Activated CD8-positive, alpha-beta T cell treated with anti-CD3 and anti-CD28 coated beads for 36 hours (primary cell): Measurements from ENCODE around the gene ANKRD34B. TPM values are rescaled to one million over a fixed set of nuclear protein-coding genes. Genes with fewer than 3 reads are reported as not detected.
"Not testable (repeated sequence)": the region's sequence is repeated elsewhere in the genome, so short reads cannot be mapped to it uniquely, and the experiment has no call there.

Experiments used
- ATAC-seq: fragments of 200-7000 bp; cut with Tn5 transposase; one replicate; pipeline ENCODE4 v1.10.0; 2021; ENCODE audit warnings: mild to moderate bottlenecking, moderate library complexity
- CTCF ChIA-PET: fragments of 350-600 bp; sonication (Branson Sonifier 250); formaldehyde crosslinking; loops from one replicate; lab custom pipeline; 2021; ENCODE audit warnings: antibody characterized with exemption; lab: Charles Lee
- POLR2A ChIA-PET: fragments of 350-600 bp; sonication (Branson Sonifier 250); formaldehyde crosslinking; loops from one replicate; lab custom pipeline; 2021; ENCODE audit warnings: antibody characterized with exemption; lab: Charles Lee
- DNase-seq: peaks from one replicate; pipeline ENCODE4 v3.0.0-alpha.2; 2020
- H3K27ac Mint-ChIP-seq: one replicate; pipeline ENCODE4 v1.8.0; 2021; ENCODE audit warnings: mild to moderate bottlenecking, mixed read lengths
- H3K27me3 Mint-ChIP-seq: one replicate; pipeline ENCODE4 v1.8.0; 2021; ENCODE audit warnings: mixed read lengths
- H3K36me3 Mint-ChIP-seq: one replicate; pipeline ENCODE4 v1.8.0; 2021; ENCODE audit warnings: low read depth, mixed read lengths
- H3K4me1 Mint-ChIP-seq: one replicate; pipeline ENCODE4 v1.8.0; 2021; ENCODE audit warnings: low read depth, mixed read lengths
- H3K4me3 Mint-ChIP-seq: one replicate; pipeline ENCODE4 v1.8.0; 2021; ENCODE audit warnings: mild to moderate bottlenecking, moderate library complexity, mixed read lengths
- H3K9me3 Mint-ChIP-seq: one replicate; pipeline ENCODE4 v1.8.0; 2021; ENCODE audit warnings: mixed read lengths
- CTCF ChIP-seq: fragments of 200-600 bp; IDR thresholded peaks from one replicate; pipeline ENCODE4 v1.8.0; 2022; ENCODE audit warnings: antibody characterized with exemption, mild to moderate bottlenecking
- intact Hi-C: fragments of 100-400 bp; cut with micrococcal nuclease; formaldehyde crosslinking; loops from one replicate; pipeline ENCODE4 v1.10.0; 2022
- total RNA-seq, 2 experiments: library from RNA; stranded (reverse); gene quantifications; one replicate each; pipeline ENCODE4 v1.2.3, GENCODE V29; 2021

Gene ANKRD34B
- total RNA-seq, 2 experiments from 2014 or later, result not detected

DNA sequence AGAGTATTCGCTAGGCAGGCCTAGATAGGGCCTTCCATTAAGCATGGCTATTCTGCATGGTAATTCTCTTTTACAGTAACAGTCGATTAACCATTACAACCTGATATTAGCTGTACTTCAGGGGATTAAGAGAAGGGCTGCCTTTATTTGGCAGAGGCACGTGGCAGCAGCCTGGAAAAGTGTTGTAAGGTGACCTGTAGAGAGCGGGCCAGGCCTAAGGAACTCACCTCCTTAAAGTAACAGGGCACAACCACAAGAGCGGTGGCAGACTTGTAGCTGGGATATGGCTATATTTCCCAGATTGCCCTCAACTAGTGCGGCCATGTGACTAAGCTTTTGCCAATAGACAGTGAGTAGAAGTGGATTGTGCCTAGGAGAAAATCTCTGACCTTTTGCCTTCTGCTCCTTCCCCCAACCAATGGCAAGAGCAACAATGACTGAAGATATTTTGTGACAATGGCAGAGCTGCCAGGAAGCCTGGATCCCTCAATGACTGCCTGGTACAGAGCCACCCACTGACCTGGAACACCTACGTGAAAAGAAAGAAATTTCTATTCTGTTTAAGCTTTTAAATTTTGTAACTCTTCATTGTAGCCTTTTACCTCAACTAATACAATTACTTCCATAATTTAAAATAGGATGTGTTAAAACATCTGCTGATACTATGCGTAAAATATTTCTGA, 18.9 kb upstream of the ANKRD34B start:
- Mint-ChIP-seq H3K9me3 (no peaks in the 10 kb centered on the region), H3K27ac (no peak overlapping the region), H3K4me3 (no peak overlapping the region), H3K4me1 (no peaks in the 10 kb centered on the region), H3K36me3 (no peaks in the 10 kb centered on the region), H3K27me3 (no peaks in the 10 kb centered on the region)
- intact Hi-C loops, result no loop called here
- ChIA-PET CTCF (interaction anchor here (0.8 kb wide), 1 partner anchor 10 kb away, joined by 3 read pairs; no protein-coding TSS in a partner anchor), POLR2A (interaction anchor here (0.8 kb wide), 1 partner anchor 13 kb away, joined by 4 read pairs; no protein-coding TSS in a partner anchor)
- ATAC-seq, result no peak
- no peak for TF ChIP-seq CTCF
- DNase-seq, result no peak

DNA sequence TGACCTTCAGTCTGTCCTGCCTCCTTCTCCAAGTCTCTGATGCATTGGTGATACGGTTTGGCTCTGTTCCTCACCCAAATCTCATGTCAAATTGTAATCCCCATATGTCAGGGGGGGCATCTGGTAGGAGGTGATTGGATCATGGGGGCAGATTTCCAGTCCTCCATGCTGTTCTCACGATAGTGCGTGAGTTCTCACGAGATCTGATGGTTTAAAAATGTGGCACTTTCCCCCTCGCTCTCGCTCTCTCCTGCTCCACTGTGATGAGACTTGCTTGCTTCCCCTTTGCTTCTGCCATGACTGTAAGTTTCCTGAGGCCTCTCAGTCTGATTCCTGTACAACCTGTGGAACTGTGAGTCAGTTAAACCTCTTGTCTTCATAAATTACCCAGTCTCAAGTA, 14.7 kb upstream of the ANKRD34B start:
- Mint-ChIP-seq H3K27ac (no peak overlapping the region), H3K9me3 (no peaks in the 10 kb centered on the region), H3K4me3 (no peak overlapping the region), H3K36me3 (no peaks in the 10 kb centered on the region), H3K27me3 (peaks cover 1% of the 10 kb centered on the region), H3K4me1 (no peaks in the 10 kb centered on the region)
- CTCF ChIA-PET, result no interaction called here
- TF ChIP-seq CTCF, result no peak
- ATAC-seq, result no peak
- no peak for DNase-seq
- intact Hi-C loops, result no loop called here
- POLR2A ChIA-PET, result no interaction called here

GRCh38 chr5:80580291-80580690, 10.2 kb upstream of the ANKRD34B start:
- H3K9me3 Mint-ChIP-seq, POLR2A ChIA-PET, CTCF ChIA-PET, intact Hi-C loops, H3K4me1 Mint-ChIP-seq, ATAC-seq, H3K36me3 Mint-ChIP-seq, DNase-seq, H3K27ac Mint-ChIP-seq, H3K4me3 Mint-ChIP-seq: not testable (repeated sequence)
- peaks cover 15% of the 10 kb centered on the region for H3K27me3 Mint-ChIP-seq

- Mint-ChIP-seq H3K4me3 (no peak overlapping the region), H3K4me1 (no peaks in the 10 kb centered on the region), H3K27ac (no peak overlapping the region), H3K9me3 (no peaks in the 10 kb centered on the region), H3K36me3 (no peaks in the 10 kb centered on the region), H3K27me3 (peaks cover 20% of the 10 kb centered on the region)
- POLR2A ChIA-PET, result no interaction called here
- intact Hi-C loops, result no loop called here
- CTCF ChIA-PET, result no interaction called here
- ATAC-seq (no peak), DNase-seq (no peak)
- TF ChIP-seq CTCF, result no peak
Observed at GRCh38 chr5:80579050-80579449, 9.0 kb upstream of the ANKRD34B start.

GRCh38 chr5:80577707-80578106, 7.6 kb upstream of the ANKRD34B start:
- ChIA-PET CTCF (no interaction called here), POLR2A (interaction anchor here (0.5 kb wide), 1 partner anchor 105 kb away, joined by 3 read pairs; no protein-coding TSS in a partner anchor)
- intact Hi-C loops, result no loop called here
- no peak for TF ChIP-seq CTCF
- DNase-seq (no peak), ATAC-seq (no peak)
- no peaks in the 10 kb centered on the region for H3K36me3 Mint-ChIP-seq
- H3K4me1 Mint-ChIP-seq, result no peaks in the 10 kb centered on the region
- peaks cover 29% of the 10 kb centered on the region for H3K27me3 Mint-ChIP-seq
- H3K4me3 Mint-ChIP-seq, result no peak overlapping the region
- no peaks in the 10 kb centered on the region for H3K9me3 Mint-ChIP-seq
- H3K27ac Mint-ChIP-seq, result no peak overlapping the region
